Measurements from ENCODE around the gene FXYD3.

FXYD3 gene

DNA sequence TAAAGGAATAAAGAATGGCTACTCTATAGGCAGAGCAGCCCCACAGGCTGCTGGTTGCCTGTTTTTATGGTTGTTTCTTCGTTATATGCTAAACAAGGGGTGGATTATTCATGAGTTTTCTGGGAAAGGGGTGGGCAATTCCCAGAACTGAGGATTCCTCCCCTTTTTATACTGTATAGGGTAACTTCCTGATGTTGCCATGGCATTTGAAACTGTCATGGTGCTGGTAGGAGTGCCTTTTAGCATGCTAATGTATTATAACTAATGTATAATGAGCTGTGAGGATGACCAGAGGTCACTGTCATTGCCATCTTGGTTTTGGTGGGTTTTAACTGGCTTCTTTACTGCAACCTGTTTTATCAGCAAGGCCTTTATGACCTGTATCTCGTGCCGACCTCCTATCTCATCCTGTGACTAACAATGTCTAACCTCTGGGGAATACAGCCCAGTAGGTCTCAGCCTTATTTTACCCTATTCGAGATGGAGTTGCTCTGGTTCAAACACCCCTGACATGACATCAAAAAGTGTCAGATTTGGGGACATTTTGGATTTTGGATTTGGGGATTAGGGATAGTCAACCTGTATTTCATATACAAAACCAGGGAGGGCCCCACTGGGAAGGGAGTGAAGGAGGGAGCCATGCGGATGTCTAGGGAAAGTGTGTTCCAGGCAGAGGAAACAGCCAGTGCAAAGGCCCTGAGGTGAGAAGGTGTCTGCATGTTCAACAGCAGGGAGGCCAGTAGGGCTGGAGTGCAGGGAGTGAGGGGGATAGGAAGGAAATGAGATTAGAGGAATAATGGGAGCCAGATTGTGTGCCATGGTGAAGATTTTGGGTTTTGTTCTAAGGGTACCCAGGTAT, 49.8 kb downstream of the FXYD3 start:
- DNase-seq = no peak

GRCh38 chr19:35166100-35167063, 50.8 kb downstream of the FXYD3 start:
- DNase-seq = no peak

DNA sequence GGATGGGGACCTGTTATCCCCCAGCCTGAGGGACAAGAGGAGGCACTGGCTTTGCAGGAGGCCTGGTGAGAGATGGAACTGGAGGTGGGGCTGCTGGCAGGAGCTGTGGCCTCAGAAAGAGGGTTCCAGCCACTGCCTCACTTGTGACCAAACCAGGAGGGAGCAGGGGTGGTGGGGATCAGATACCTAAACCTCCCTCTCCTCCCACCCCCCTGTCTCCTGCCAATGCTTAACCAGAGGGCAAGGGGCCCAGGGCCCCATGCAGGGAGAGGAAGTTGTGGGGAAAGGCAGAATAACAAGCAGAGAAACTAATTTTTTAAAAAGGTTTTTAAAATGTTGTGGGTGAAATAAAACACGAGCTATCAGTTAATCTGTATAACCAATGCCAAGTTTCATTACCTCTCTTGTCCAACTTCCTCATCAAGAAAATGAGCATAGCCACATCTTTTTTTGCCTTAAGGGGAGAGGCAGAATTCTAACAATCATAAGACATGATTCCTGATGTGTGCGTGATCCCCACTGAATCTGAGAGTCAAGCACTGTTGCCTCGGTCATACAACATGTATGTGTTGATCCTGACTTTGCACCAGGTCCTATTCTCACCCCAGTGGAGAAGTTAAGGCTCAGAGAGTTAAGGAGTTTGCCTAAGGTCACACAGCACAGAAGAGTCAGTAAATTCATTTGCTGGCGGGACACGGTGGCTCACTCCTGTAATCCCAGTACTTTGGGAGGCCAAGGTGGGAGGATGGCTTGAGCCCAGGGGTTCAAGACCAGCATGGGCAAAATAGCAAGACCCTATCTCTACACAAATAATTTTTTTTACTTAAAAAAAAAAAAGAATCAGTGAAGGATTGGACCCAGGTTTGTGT, 51.9 kb downstream of the FXYD3 start:
- DNase-seq = no peak

GRCh38 chr19:35168196-35168595, 52.6 kb downstream of the FXYD3 start:
- no peak for DNase-seq

DNA sequence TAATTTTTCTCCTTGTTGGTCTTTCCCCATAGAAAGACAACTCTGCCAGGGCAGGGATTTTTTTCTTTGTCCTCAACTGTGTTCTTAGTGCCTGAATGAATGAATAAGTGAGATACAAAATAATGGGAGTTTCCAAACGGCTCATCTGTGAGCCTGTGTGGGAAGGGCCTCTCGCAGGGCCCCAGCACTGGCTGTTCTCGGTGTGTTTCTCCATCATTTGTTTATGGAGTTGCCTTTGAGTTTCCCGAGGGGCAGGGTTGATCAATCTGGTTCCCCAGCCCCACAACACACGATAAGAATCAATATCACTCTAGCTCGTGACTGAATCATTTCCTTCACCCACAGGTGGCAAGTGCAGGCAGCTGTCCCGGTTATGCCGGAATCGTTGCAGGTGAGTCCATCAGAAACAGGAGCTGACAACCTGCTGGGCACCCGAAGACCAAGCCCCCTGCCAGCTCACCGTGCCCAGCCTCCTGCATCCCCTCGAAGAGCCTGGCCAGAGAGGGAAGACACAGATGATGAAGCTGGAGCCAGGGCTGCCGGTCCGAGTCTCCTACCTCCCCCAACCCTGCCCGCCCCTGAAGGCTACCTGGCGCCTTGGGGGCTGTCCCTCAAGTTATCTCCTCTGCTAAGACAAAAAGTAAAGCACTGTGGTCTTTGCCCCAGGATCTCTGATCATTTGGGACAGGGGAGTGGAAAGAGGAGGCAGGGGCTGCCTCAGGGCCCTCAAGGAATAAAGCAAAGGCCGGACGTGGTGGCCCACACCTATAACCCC, 53.8 kb downstream of the FXYD3 start:
- DNase-seq = no peak

DNA sequence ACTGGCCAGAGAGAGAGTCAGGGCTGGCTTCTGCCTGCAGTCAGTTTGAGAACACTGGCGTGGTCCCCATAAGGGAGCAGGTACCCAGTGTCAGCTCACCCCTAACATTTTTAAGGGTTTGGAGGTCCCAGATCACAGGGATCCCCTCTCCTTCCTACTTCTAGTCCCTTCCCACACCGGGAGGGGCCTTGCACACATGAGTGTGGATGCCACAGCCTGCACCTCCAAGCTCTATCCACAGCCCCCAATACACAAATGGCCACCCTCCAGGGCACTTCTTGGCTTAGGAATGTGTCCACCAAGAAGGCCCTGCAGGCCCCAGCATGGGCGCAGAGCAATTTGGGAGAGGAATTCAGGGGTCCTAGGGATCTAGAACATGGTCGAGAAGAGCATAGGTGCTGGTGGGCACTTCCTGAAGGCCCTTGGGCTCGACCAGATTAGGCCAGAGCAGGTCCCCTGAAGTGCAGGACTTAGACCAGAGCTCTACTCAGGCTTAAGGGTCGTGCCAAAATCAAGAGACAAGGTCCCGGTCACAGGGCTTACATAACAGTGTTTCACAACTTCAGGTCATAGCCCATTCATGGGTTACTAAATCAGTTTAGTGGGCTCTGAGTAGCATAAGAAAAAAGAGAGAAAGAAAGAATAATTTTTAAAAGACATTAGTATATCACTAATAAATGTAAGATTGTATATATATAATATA, 54.9 kb downstream of the FXYD3 start:
- DNase-seq = no peak

- no peak for DNase-seq
These were observed 56.1 kb downstream of the FXYD3 start for GRCh38 chr19:35171730-35172129.

Measured in stimulated activated CD4-positive, alpha-beta T cell treated with anti-CD3 and anti-CD28 coated beads, Interleukin-15, amount 100 ng/mL, for 24 hours (primary cell).